Activated naive CD4-positive, alpha-beta T cell treated with anti-CD3 and anti-CD28 coated beads, Interleukin-2, amount 50 U/mL, for 16 hours (primary cell): ENCODE data around the gene SLC6A6.

Experiments
- DNase-seq: peaks from one replicate; pipeline ENCODE4 v3.0.0-alpha.2; 2020

Gene SLC6A6

GRCh38 chr3:14473411-14473891, 71.0 kb downstream of the SLC6A6 start:
- no peak for DNase-seq

- DNase-seq: no peak
Measured at GRCh38 chr3:14474363-14475081, 72.1 kb downstream of the SLC6A6 start.

GRCh38 chr3:14475621-14476020, 73.2 kb downstream of the SLC6A6 start:
- no peak for DNase-seq

- no peak for DNase-seq
Measured at GRCh38 chr3:14476583-14477265, 74.3 kb downstream of the SLC6A6 start.

GRCh38 chr3:14477311-14477935, 75.0 kb downstream of the SLC6A6 start:
- DNase-seq: no peak

GRCh38 chr3:14478956-14479550, 76.6 kb downstream of the SLC6A6 start:
- no peak for DNase-seq

GRCh38 chr3:14479591-14479990, 77.2 kb downstream of the SLC6A6 start:
- DNase-seq: no peak

- no peak for DNase-seq
Measured at GRCh38 chr3:14480207-14481017, 78.0 kb downstream of the SLC6A6 start.

GRCh38 chr3:14481018-14481645, 78.7 kb downstream of the SLC6A6 start:
- no peak for DNase-seq

- DNase-seq: no peak
Measured at GRCh38 chr3:14481646-14482036, 79.2 kb downstream of the SLC6A6 start.

GRCh38 chr3:14482271-14482721, 79.9 kb downstream of the SLC6A6 start:
- DNase-seq: no peak

- no peak for DNase-seq
Measured at GRCh38 chr3:14483286-14483685, 80.9 kb downstream of the SLC6A6 start.

- no peak for DNase-seq
Measured at GRCh38 chr3:14484741-14485140, 82.3 kb downstream of the SLC6A6 start.

GRCh38 chr3:14485981-14486380, 83.6 kb downstream of the SLC6A6 start:
- no peak for DNase-seq

GRCh38 chr3:14486460-14486859, 84.1 kb downstream of the SLC6A6 start:
- DNase-seq: no peak

- no peak for DNase-seq
Measured at GRCh38 chr3:14487086-14487485, 84.7 kb downstream of the SLC6A6 start.

- DNase-seq: no peak
Measured at GRCh38 chr3:14487821-14488220, 85.4 kb downstream of the SLC6A6 start.

GRCh38 chr3:14488286-14489041, 86.1 kb downstream of the SLC6A6 start:
- no peak for DNase-seq

GRCh38 chr3:14489641-14490040, 87.2 kb downstream of the SLC6A6 start:
- DNase-seq: no peak

GRCh38 chr3:14490255-14490654, 87.8 kb downstream of the SLC6A6 start:
- DNase-seq: no peak

- no peak for DNase-seq
Measured at GRCh38 chr3:14490831-14491230, 88.4 kb downstream of the SLC6A6 start.
